Endothelial cell of umbilical vein (primary cell): Measurements from ENCODE around the gene OPRL1. TPM values are rescaled to one million over a fixed set of nuclear protein-coding genes. Genes with fewer than 3 reads are reported as not detected.

ENCODE experiments used
- BruUV-seq: library from RNA; stranded (reverse); fragments of 400-500 nt; replicated peaks from 2 replicates; lab custom pipeline; 2021; lab: Mats Ljungman, UMichigan
- CTCF ChIA-PET: fragments of 300-600, 350-600 bp; sonication (Branson Sonifier 250); formaldehyde crosslinking; loops from one replicate; lab custom pipeline; 2021; ENCODE audit warnings: antibody characterized with exemption, inconsistent platforms; lab: Charles Lee
- POLR2A ChIA-PET: fragments of 300-600, 350-600 bp; sonication (Branson Sonifier 250); formaldehyde crosslinking; loops from one replicate; lab custom pipeline; 2021; ENCODE audit warnings: antibody characterized with exemption, inconsistent platforms; lab: Charles Lee
- DNase-seq: peaks from one replicate; pipeline ENCODE4 v3.0.0-alpha.2; 2011; ENCODE audit warnings: low read depth, low spot score
- FAIRE-seq: peaks from 2 replicates; lab custom pipeline; 2011; peaks lifted over from hg19 to GRCh38; lab: Jason Lieb, UNC
- H2AFZ ChIP-seq: 2 replicates; pipeline ENCODE4 v1.6.0; 2012; ENCODE audit warnings: low read depth, low read length, control low read depth, inconsistent platforms
- H3K27ac ChIP-seq: 2 replicates; pipeline ENCODE4 v1.5.1; 2011; ENCODE audit warnings: low read depth, mild to moderate bottlenecking, control low read depth, low read length, moderate library complexity; ENCODE audit not compliant: insufficient read depth
- H3K27me3 ChIP-seq, 2 experiments: 2 replicates each; pipeline versions ENCODE4 v1.6.0 to v1.6.1; 2011; ENCODE audit warnings: low read length in 2 of 2, mixed read lengths in 1 of 2; ENCODE audit not compliant: control insufficient read depth in 2 of 2, insufficient read depth in 2 of 2
- H3K36me3 ChIP-seq, 2 experiments: 2 replicates in 1 of 2; 3 replicates in 1 of 2; pipeline ENCODE4 v1.5.1; 2011; ENCODE audit warnings: low read length in 2 of 2, mild to moderate bottlenecking in 1 of 2, moderate library complexity in 1 of 2; ENCODE audit not compliant: control insufficient read depth in 2 of 2, insufficient read depth in 2 of 2; ENCODE audit errors: extremely low read depth in 1 of 2
- H3K4me1 ChIP-seq: 3 replicates; pipeline ENCODE4 v1.5.1; 2011; ENCODE audit warnings: mild to moderate bottlenecking, low read length; ENCODE audit not compliant: control insufficient read depth, insufficient read depth; ENCODE audit errors: extremely low read depth
- H3K4me2 ChIP-seq: 2 replicates; pipeline ENCODE4 v1.6.1; 2011; ENCODE audit warnings: low read length, control low read depth, mixed read lengths; ENCODE audit not compliant: insufficient read depth
- H3K4me3 ChIP-seq, 3 experiments: fragments of 200-600 bp in 1 of 3; sonication (generic), shearing (Covaris generic) in 1 of 3; replicated peaks in 1 of 3; 2 replicates each; pipeline ENCODE4 v1.5.1; 2011 to 2016; ENCODE audit warnings: control low read depth in 3 of 3, low read length in 3 of 3, mild to moderate bottlenecking in 2 of 3, inconsistent platforms in 1 of 3, low read depth in 1 of 3, moderate library complexity in 1 of 3; ENCODE audit not compliant: insufficient read depth in 1 of 3
- H3K79me2 ChIP-seq: 2 replicates; pipeline ENCODE4 v1.6.0; 2012; ENCODE audit warnings: low read length, inconsistent platforms; ENCODE audit not compliant: control insufficient read depth, insufficient read depth
- H3K9ac ChIP-seq: replicated peaks from 2 replicates; pipeline ENCODE3; 2011; ENCODE audit warnings: low read length, control low read depth; ENCODE audit not compliant: insufficient read depth; ENCODE audit errors: extremely low read depth
- H3K9me1 ChIP-seq: replicated peaks from 3 replicates; pipeline ENCODE4 v1.6.0; 2011; ENCODE audit warnings: mild to moderate bottlenecking, low read length; ENCODE audit not compliant: control insufficient read depth, insufficient read depth; ENCODE audit errors: extremely low read depth
- H3K9me3 ChIP-seq: replicated peaks from 2 replicates; pipeline ENCODE4 v1.5.1; 2012; ENCODE audit warnings: low read length, inconsistent platforms; ENCODE audit not compliant: control insufficient read depth, insufficient read depth
- H4K20me1 ChIP-seq: replicated peaks from 2 replicates; pipeline ENCODE3; 2011; ENCODE audit warnings: mild to moderate bottlenecking, low read length; ENCODE audit not compliant: control insufficient read depth, insufficient read depth; ENCODE audit errors: extremely low read depth
- EZH2 ChIP-seq: IDR thresholded peaks from 2 replicates; pipeline ENCODE4 v1.6.1; 2012; ENCODE audit warnings: borderline replicate concordance, low read depth, mild to moderate bottlenecking, moderate library complexity, low read length, inconsistent platforms; ENCODE audit not compliant: severe bottlenecking
- JUN ChIP-seq: IDR thresholded peaks from 2 replicates; pipeline ENCODE4 v1.6.1; 2011; ENCODE audit warnings: borderline replicate concordance, low read depth; ENCODE audit not compliant: insufficient read length, insufficient read depth
- POLR2A ChIP-seq: IDR thresholded peaks from 2 replicates; pipeline ENCODE4 v1.6.1; 2012; ENCODE audit warnings: low read depth, mild to moderate bottlenecking, control low read depth, low read length
- dilution Hi-C: fragments of 300-500 bp; cut with MboI; formaldehyde crosslinking; loops from one replicate; pipeline ENCODE4 v1.15.0; 2019; ENCODE audit warnings: low sequenced_read_pairs; ENCODE audit not compliant: extremely low pct_ligation_motif_present
- intact Hi-C: fragments of 100-400 bp; cut with micrococcal nuclease; formaldehyde crosslinking; loops from one replicate; pipeline ENCODE4 v1.10.0; 2022
- polyA plus RNA-seq, 4 experiments: library from polyadenylated mRNA; depleted of rRNA in 3 of 4; stranded (reverse) in 3 of 4; unstranded in 1 of 4; fragments of >200 nt; gene quantifications; 2 replicates each; pipeline versions ENCODE4 v1.2.1 to v1.2.3, GENCODE V29; 2011 to 2012; ENCODE audit warnings: missing spikeins in 1 of 4
- total RNA-seq: library from RNA; stranded (reverse); gene quantifications from 2 replicates; pipeline ENCODE4 v1.2.3, GENCODE V29; 2021
- TF ChIP-seq, protein P1 (sequence below), 2 donors: IDR thresholded peaks; 1 replicate in 1 of 2; 2 replicates in 1 of 2; pipeline ENCODE4 v1.5.1; 2011; ENCODE audit warnings: low read length in 2 of 2, mild to moderate bottlenecking in 2 of 2, moderate library complexity in 2 of 2, control low read depth in 1 of 2, inconsistent platforms in 1 of 2, low read depth in 1 of 2; ENCODE audit not compliant: insufficient read depth in 1 of 2; ENCODE audit errors: extremely low read depth in 1 of 2

Gene OPRL1
- total and polyA plus RNA-seq, 2 donors (not counting 3 experiments of a cell fraction or from before 2014, with no cell fraction given) = 1.9 to 2.0 TPM

DNA sequence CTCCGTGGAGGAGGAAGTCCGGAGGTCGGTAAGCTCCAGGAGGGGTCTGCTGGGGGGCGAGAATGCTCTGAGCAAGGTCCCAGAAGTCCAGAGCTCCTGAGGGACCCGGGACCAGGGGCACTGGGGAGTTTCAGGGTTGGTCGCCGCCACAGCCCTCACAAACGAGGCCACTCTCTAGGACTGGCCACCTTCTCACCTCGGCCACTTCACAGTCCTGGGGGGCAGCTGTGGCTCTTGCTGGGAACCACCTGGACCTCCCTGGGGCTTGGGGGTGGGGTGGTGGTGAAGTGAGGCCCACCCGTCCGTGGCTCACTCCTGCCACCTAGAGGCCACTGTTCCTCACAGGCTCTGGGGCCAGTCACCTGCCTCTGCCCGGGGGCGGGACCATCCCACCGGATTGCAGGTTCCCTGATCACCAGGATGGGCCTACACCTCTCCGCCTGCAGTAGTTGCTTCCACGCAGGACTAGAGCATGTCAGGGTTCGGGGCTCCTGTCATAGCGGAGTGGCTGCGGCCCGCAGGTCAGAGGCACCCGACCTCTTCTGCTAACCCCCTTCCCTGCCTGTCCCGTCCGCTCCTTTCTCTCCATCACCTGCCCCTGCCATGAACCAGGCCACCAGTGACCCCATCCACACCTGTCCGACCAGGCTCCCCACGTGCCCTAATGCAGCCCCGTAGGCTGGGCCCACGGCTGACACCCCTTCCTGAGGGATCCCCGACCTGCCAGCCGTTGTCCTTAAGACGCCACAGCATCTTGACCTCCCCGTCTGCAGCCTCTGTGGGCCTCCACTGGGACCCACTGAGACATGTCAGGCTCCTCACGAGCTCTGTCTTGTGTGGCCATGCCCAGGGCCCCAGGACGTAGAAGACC lies 22.0 kb upstream of the OPRL1 start:
- TF ChIP-seq POLR2A (peak; percentile 41), EZH2 (no peak), JUN (no peak)
- TF ChIP-seq, protein P1, sequence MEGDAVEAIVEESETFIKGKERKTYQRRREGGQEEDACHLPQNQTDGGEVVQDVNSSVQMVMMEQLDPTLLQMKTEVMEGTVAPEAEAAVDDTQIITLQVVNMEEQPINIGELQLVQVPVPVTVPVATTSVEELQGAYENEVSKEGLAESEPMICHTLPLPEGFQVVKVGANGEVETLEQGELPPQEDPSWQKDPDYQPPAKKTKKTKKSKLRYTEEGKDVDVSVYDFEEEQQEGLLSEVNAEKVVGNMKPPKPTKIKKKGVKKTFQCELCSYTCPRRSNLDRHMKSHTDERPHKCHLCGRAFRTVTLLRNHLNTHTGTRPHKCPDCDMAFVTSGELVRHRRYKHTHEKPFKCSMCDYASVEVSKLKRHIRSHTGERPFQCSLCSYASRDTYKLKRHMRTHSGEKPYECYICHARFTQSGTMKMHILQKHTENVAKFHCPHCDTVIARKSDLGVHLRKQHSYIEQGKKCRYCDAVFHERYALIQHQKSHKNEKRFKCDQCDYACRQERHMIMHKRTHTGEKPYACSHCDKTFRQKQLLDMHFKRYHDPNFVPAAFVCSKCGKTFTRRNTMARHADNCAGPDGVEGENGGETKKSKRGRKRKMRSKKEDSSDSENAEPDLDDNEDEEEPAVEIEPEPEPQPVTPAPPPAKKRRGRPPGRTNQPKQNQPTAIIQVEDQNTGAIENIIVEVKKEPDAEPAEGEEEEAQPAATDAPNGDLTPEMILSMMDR (IDR thresholded peaks at IDR 0.05; ENCODE audit: extremely low read depth in 1 of 2, insufficient read depth in 1 of 2, low read depth in 1 of 2, low read length in 2 of 2) = peak; percentile 81 to 94
- ChIA-PET POLR2A (interaction anchor here (0.7 to 1.9 kb wide), 4 partner anchors 11 to 77 kb away, joined by 3 to 9 read pairs (median 4); no protein-coding TSS in a partner anchor), CTCF (interaction anchor here (0.6 to 15.2 kb wide), 18 partner anchors 9 to 749 kb away, joined by 3 to 412 read pairs (median 5); partner anchors contain the start of genes C20orf204, OPRL1, PRPF6 and PTK6)
- DNase-seq (peak; percentile 79), FAIRE-seq (peak; percentile 90)
- H3K4me3 ChIP-seq = no peak overlapping the region
- intact Hi-C loops = loop anchor here (1.0 to 10.0 kb wide), 5 partner anchors 19 to 519 kb away; partner anchors contain the start of genes DNAJC5, PRPF6 and UCKL1
- peak overlapping the region; percentile 59 for H2AFZ ChIP-seq
- dilution Hi-C loops = no loop called here
- no peaks in the 10 kb centered on the region for H3K36me3 ChIP-seq
- BruUV-seq = no TSS peak
- no peaks in the 10 kb centered on the region for H3K27me3 ChIP-seq
- no peak overlapping the region for H3K9ac ChIP-seq
- no peaks in the 10 kb centered on the region for H3K9me3 ChIP-seq
- H3K27ac ChIP-seq = peak overlapping the region; percentile 40
- H4K20me1 ChIP-seq = no peaks in the 10 kb centered on the region
- no peaks in the 10 kb centered on the region for H3K79me2 ChIP-seq
- peaks cover 55% of the 10 kb centered on the region for H3K4me1 ChIP-seq
- H3K4me2 ChIP-seq = no peak overlapping the region
- H3K9me1 ChIP-seq = no peaks in the 10 kb centered on the region
